DMS 273 treated with DMSO at 0.1 percent for 48 hours (cell line): ENCODE data around the gene HLA-DPA1.

Experiments
- DNase-seq: peaks from one replicate; lab custom pipeline; 2025; lab: John Stamatoyannopoulos, UW

The HLA-DPA1 gene

DNA sequence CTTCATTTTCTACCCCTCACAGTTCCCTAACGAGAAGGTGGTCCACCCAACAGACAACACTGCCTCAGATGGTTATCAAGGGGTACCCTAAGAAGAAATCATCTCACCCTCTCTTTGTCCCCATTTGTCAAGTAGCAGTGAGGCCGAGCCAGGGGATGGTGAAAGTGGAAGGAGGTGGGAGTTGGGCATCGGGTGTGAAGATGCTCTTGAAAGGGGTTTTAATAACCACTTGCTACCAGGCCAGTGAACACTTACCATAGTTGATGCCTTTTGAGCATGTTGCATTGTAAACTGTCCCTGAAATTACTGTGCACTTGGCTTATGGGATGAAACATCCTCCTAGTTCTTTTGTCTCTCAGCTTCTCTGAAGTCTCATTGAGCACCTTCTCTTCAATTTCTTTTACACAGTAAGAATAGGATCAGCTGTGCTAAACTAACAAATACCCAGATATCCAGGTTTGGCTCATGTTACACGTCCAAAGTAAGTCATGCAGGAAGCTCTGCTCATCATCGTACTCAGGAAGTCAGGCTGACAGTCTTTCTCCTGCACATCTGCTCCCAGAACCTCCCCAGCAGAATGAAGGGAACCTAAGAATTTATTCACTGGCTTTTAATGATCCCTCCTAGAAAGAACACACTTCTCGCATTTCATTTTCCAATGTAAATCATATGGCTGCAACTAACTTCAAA lies 15.6 kb upstream of the HLA-DPA1 start:
- no peak for DNase-seq

GRCh38 chr6:33088258-33088930 lies 14.9 kb upstream of the HLA-DPA1 start:
- DNase-seq: no peak

- DNase-seq: no peak
Observed at GRCh38 chr6:33085627-33086026, 12.2 kb upstream of the HLA-DPA1 start.

DNA sequence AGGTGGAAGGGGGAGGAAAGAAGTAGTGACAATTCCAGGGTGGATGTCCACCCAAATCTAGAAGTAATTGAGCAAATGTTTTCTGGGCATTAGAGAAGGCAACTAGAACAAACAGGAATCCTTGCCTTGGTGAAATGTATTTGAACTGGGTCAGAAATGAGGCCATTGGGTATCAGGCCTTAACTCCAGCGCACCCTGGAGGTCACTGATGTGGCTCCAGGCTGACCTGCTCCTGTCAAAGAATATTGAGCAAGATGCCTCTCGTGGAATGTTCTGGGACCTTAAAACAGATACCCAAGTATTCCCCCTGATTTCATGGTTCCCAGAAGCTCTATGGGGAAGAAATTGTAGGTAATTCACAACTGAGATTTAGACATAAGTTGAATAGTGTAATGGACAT lies 9.3 kb upstream of the HLA-DPA1 start:
- DNase-seq: no peak

DNA sequence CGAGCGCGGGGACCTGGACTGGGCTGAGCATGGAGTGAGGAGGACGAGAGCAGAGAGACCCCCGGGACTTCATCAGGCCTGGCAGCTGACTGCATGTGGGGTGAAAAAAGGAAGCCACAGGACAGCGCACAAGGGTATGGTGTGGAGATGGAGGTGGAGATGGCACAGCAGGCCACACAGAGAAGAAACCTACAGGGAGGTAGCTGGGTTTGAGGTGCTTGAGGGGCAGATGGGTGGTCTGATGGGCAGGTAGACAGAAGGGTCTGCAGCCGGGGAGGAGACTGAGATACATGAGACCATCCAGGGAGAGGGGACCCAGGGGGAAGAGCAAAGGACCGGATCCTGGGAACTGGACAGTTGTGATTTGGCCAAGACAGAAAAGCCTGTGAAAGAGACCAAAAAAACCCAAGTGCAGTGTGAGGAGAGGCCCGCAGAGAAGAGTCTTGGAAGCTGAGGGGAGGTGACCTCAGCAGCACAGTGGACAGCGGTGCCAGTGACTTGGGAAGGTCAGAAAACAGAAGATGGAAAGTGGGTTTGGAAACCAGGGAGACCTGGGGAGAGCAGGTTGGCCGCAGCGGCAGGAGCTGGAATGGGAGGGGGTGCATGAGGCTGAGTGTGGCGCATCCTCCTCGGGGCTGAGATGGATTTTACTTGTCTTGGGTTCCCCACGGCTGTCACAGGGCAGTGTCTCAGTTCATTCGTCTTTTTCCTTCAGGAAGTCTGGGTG lies 7.8 kb upstream of the HLA-DPA1 start:
- no peak for DNase-seq

DNA sequence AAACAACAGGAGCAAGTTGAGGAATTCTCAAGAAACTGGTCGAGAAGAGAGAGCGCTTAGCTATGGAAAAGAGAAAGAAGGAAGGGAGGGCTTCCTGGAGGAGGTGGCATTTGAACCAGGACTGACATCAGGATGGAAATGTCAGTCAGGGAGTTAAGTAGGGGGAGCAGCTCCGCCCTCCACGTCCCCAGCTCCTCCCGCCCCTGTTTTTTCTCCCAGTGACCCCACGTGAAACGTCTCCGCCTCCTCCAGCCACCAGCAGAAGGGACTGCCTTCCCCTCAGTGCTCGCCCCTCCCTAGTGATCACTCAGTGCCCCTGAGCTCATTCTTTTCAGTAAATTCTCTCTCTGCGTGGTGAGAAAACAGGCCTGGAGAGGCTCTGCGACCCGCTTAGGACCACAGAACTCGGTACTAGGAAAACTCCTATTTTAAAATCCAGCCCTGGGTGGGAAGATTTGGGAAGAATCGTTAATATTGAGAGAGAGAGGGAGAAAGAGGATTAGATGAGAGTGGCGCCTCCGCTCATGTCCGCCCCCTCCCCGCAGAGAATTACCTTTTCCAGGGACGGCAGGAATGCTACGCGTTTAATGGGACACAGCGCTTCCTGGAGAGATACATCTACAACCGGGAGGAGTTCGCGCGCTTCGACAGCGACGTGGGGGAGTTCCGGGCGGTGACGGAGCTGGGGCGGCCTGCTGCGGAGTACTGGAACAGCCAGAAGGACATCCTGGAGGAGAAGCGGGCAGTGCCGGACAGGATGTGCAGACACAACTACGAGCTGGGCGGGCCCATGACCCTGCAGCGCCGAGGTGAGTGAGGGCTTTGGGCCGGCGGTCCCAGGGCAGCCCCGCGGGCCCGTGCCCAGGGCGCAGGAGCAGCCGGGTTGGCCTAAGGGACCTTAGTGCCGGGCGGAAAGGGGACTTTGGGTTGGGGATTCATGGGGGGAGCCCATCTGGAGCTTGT lies 7.0 kb upstream of the HLA-DPA1 start:
- no peak for DNase-seq

DNA sequence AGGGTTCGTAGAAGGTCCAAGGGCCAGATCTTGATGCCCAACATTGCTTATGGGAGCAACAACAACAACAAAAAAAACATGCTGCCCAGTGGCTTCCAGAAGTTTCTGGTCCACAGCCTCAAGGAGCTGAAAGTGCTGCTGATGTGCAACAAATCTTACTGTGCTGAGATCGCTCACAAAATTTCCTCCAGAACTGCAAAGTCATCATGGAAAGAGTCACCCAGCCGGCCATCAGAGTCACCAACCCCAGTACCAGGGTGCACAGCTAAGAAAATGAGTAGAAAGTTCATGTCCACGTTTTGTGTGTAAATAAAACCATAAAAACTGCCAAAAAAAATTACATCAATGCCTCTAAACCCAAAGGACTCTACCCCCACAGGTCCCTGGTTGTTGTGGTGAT lies 6.1 kb upstream of the HLA-DPA1 start:
- DNase-seq: no peak

DNA sequence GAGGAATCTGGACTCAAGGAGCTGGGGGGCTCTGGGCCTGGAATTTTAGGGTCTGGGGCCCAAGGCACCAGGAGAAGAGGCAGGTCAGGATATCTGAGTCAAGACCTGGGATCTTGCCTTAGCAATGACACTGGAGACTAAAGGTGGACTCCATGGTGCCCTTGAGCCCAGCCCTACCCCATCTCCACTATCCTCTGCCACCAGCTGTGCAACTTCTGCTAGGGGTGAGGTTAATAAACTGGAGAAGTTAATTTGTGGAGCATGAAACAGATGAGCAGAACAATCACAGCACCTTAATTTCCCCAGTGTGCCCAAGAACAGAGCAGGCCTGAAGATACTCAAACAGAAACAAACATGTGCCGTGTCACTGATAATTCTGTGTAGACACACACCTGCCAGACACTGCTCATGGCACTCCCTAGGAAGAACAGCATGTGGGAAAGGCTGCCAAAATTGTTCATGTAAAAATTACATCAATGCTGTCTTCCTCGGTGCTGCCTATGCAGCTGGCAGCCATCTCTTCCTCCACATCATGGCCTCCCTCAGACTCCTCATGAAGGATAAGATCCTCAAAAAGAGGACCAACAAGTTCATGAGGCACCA lies 5.6 kb upstream of the HLA-DPA1 start:
- DNase-seq: no peak

DNA sequence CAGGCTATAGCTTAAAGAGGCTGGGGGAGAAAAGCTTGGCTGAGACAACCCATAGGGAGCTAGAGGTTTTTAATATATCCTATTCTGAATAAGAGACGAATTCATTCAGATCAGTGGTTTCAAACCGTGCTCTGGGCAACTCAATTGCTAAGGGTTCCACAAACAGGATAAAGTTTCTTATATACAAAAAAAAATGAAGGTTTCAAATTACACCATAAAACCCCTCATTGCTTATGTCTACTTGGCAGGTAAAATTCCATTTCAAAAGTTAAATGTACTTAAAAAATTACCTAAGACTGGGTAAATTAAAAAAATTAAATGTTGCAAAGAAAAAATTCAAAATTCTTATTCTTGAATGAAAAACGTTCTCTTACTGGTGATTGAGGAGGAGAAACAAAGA lies 5.0 kb upstream of the HLA-DPA1 start:
- DNase-seq: no peak

DNA sequence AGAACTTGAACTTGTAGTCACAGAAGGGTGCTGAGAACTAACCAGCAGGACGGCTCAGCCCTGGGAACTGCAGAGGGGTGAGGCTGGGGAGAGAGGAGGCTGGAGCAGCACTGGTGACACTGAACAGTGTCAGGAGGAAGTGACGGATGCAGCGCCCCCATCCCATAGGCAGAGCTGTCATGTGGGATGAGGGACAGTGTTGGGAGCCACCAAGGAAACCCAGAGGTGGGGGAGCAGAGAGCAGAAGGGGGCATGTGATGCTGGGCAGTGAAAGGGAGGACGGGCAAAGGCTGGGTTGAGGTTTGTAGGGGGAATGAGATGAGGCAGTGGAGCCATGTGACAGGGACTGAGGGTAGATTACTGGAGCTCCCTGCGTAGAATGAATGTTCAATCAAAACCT lies 4.5 kb upstream of the HLA-DPA1 start:
- no peak for DNase-seq

GRCh38 chr6:33076406-33076934 lies 3.0 kb upstream of the HLA-DPA1 start:
- no peak for DNase-seq

GRCh38 chr6:33075568-33076405 lies 2.3 kb upstream of the HLA-DPA1 start, which contains the start of gene HLA-DPB1:
Gene HLA-DPB1 (plus strand): TSS chr6:33075990. CDS start chr6:33076042, 52 bp downstream.
- DNase-seq: peak; percentile 50

GRCh38 chr6:33075208-33075567 lies 1.7 kb upstream of the HLA-DPA1 start:
- DNase-seq: no peak

GRCh38 chr6:33072508-33073100 lies 845 bp downstream of the HLA-DPA1 start:
- DNase-seq: no peak

DNA sequence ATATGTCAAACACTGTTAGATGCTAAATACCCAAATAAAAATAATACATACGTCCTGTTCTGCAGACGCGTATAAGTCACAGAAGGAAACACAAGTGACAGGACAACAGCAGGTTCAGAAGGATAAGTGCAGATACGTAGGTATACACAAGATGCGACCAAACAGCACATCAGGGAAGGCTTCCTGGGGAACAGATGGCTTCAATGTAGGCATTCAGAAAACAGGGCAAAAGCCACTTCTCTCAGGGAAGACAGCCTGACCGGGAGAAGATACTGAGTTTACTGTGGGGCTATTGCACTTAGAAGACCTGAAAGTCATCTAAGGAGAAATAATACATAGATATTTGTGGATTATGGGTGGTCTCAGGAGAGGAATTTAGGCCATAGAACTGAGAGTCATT lies 1.9 kb downstream of the HLA-DPA1 start:
- DNase-seq: no peak

DNA sequence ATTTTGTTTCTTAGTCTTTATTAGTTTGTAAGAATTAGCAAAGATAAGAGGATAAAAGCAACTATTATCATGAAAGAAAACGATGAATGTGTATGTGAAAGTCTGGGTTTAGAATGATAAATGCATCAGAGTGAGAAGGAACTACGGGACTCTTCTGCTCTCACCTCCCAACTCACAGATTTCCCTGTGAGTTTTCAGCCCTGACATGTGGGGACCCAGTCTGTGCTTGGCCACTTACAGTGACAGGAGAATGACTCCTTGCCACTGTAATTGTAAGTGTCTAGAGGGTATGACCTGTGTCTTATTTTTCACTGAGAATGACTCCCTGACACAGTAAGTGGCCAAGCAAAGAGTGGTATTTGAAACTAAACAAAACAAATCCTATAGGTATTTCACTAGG lies 2.5 kb downstream of the HLA-DPA1 start:
- no peak for DNase-seq

GRCh38 chr6:33069021-33069738 lies 4.3 kb downstream of the HLA-DPA1 start:
- no peak for DNase-seq

GRCh38 chr6:33066917-33067521 lies 6.4 kb downstream of the HLA-DPA1 start:
- no peak for DNase-seq

DNA sequence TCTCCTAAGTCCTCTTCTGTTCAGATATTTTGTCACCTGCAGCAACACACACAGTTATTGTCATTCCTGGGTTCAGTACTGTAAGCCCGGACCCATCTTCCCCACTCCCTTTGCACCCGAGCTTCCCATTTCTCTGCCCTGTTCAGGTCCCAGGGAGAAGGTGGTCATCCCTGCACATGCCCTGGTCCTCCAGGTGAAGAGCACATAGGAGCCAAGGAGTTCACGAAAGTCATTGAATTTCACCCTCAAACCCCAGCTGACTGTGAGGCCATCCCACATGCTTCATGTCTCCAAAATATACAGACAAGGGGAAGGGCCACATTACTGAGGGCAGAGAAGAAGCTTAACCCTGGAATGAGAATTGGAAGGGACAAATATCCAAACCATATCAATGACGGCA lies 8.1 kb downstream of the HLA-DPA1 start:
- DNase-seq: no peak
